SH-SY5Y (cell line): Measurements from ENCODE around the gene S100PBP.

Experiments used
- GATA2 ChIP-seq: IDR thresholded peaks from 2 replicates; pipeline ENCODE4 v1.6.1; 2011; ENCODE audit warnings: mild to moderate bottlenecking, low read depth, low read length
- GATA3 ChIP-seq: IDR thresholded peaks from 2 replicates; pipeline ENCODE4 v1.6.1; 2011; ENCODE audit warnings: low read depth, mild to moderate bottlenecking, low read length, moderate library complexity

Gene S100PBP

GRCh38 chr1:32817159-32817814 is at the start of gene S100PBP, which contains the start of gene YARS1:
Gene S100PBP (plus strand): TSS chr1:32817653. CDS start chr1:32826100, 8,447 bp downstream.
Gene YARS1 (minus strand): TSS chr1:32817358. CDS start chr1:32817244, 114 bp downstream.
- TF ChIP-seq GATA3 (no peak), GATA2 (no peak)

DNA sequence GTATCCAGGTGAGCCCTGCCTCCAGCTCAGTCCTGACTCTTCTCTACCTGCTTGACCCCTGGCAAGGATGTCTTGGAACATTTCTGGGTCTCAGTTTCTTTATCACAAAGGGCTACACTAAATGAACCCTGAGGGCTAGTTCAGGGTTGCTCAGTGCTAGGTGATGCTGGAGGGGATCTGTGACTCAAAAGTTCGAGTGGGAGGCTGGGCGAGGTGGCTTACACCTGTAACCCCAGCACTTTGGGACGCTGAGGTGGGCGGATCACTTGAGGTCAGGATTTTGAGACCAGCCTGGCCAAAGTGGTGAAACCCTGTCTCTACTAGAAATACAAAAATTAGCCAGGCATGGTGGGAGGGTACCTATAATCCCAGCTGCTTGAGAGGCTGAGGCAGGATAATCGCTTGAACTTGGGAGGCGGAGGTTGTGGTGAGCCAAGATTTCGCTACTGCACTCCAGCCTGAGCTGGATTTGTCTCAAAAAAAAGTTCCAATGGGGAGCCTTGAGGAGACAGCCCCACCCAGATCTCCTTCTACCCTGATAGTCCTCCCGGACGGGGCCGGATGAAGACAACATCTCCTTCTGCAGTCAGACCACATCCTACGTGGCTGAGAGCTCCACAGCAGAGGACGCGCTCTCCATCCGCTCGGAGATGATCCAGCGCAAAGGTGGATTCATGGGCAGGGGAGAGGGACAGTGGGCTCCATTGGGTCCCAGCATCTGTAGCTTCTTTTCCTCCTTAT is 49.2 kb upstream of the S100PBP start:
- TF ChIP-seq GATA3: no peak
- no peak for TF ChIP-seq GATA2

- no peak for TF ChIP-seq GATA2
- TF ChIP-seq GATA3: no peak
Observed at GRCh38 chr1:32769524-32770220, 47.8 kb upstream of the S100PBP start.

DNA sequence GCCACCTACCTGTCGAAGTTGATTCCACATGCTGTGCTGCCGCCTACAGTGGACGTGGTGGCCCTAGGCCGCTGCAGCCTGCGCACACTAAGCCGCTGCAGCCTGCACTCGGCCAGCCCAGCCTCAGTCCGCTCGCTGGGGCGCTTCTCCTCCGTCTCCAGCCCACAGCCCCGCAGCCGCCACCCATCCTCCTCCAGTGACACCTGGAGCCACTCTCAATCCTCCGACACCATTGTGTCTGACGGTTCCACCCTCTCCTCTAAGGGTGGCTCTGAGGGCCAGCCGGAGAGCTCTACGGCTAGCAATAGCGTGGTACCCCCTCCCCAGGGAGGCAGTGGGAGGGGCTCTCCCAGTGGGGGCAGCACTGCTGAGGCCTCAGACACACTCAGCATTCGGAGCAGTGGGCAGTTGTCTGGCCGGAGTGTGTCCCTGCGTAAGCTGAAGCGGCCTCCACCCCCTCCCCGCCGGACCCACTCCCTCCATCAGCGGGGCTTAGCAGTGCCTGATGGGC is 47.2 kb upstream of the S100PBP start:
- no peak for TF ChIP-seq GATA3

DNA sequence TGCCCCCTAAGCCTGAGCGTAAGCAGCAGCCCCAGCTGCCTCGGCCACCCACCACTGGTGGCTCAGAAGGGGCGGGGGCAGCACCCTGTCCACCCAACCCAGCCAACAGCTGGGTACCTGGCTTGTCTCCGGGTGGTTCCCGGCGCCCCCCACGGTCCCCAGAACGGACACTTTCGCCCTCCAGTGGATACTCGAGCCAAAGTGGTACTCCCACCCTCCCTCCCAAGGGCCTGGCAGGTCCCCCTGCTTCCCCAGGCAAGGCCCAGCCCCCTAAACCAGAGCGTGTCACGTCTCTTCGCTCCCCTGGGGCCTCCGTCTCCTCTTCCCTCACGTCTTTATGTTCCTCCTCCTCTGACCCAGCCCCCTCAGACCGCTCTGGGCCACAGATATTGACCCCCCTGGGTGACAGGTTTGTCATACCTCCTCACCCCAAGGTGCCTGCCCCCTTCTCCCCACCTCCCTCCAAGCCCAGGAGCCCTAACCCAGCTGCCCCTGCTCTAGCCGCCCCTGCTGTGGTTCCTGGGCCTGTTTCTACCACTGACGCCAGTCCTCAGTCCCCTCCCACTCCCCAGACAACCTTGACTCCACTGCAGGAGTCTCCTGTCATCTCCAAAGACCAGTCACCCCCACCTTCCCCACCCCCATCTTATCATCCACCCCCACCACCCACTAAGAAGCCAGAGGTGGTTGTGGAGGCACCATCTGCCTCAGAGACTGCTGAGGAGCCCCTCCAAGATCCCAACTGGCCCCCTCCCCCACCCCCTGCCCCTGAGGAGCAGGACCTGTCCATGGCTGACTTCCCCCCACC is 46.5 kb upstream of the S100PBP start:
- TF ChIP-seq GATA3: no peak
- TF ChIP-seq GATA2: no peak

- TF ChIP-seq GATA2: no peak
- no peak for TF ChIP-seq GATA3
Observed at GRCh38 chr1:32771561-32772280, 45.7 kb upstream of the S100PBP start.

DNA sequence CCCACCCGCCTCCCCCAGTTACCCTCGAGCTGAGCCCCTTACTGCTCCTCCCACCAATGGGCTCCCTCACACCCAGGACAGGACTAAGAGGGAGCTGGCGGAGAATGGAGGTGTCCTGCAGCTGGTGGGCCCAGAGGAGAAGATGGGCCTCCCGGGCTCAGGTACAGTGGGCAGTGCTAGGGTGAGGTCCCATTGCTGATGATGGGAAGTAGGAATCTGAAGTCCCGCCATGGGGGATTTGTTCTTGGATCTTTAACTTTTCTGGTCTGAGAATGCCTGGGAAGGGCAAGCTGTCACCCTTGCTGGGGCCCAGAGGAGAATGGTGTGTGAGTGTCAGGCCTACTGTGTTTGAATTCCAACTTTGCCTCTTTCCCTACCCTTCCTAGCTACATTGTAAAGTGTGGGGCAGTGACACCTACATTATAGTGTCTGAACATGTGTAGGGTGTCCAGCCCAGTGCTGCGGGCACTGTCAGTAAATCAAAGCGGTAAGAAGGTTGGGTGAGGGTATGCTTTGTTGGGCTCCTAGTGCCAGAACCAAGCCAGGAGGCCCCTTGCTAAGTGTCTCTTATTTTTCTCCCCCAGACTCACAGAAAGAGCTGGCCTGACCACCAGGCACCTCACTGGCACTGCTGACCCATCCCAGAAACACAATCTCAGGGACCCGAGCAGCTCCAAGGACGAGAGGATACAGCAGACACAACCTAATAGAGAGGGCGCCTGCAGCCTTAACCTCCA is 45.0 kb upstream of the S100PBP start:
- TF ChIP-seq GATA2: no peak
- no peak for TF ChIP-seq GATA3

DNA sequence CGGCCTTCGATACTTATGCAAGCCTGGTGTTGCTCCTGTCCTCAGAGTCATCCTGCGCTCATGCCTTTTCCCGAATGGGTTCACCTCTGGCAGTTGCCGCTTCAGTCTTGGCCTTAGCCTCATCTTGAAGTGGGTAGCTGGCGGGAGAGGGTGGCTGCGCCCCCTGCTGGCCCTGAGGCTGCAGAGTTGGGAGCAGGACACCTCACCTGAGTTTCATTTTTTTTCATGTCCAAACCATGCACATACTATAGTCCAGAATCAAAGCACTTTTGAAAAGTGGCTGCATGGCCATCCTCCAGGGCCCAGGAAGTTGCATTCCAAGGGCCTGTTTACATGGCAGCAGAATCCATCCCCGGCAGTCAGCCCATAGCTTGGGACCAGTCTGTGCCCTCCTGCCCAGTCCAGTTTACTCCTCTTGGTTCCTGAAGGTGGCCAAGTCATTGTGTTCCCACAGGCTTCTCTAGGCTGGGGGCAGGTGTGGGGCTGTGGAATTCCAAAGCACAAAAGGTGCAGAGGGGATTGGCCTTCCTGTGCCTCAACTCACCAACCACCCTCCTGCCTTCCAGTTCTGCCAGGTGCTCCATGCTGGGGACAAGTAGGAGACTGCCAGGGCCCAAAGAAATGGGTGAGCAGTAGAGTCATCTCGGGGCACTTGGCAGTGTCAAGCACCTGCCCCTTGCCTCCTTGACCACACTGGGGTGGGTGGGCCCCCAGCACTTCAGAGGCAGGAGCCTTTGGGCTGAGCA is 44.3 kb upstream of the S100PBP start:
- no peak for TF ChIP-seq GATA3

GRCh38 chr1:32773764-32774463 is 43.5 kb upstream of the S100PBP start:
- TF ChIP-seq GATA3 (no peak), GATA2 (no peak)

DNA sequence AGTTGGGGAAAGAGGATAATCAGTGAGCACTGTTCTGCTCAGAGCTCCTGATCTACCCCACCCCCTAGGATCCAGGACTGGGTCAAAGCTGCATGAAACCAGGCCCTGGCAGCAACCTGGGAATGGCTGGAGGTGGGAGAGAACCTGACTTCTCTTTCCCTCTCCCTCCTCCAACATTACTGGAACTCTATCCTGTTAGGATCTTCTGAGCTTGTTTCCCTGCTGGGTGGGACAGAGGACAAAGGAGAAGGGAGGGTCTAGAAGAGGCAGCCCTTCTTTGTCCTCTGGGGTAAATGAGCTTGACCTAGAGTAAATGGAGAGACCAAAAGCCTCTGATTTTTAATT is 43.0 kb upstream of the S100PBP start:
- TF ChIP-seq GATA3: no peak
- TF ChIP-seq GATA2: no peak

- TF ChIP-seq GATA2 (no peak), GATA3 (no peak)
Observed at GRCh38 chr1:32774950-32775634, 42.4 kb upstream of the S100PBP start.
